ENCODE measurements around the gene CEBPZ.
A peak's percentile ranks its signal among the peaks of the same experiment; 100 is the strongest.

CEBPZ gene

DNA sequence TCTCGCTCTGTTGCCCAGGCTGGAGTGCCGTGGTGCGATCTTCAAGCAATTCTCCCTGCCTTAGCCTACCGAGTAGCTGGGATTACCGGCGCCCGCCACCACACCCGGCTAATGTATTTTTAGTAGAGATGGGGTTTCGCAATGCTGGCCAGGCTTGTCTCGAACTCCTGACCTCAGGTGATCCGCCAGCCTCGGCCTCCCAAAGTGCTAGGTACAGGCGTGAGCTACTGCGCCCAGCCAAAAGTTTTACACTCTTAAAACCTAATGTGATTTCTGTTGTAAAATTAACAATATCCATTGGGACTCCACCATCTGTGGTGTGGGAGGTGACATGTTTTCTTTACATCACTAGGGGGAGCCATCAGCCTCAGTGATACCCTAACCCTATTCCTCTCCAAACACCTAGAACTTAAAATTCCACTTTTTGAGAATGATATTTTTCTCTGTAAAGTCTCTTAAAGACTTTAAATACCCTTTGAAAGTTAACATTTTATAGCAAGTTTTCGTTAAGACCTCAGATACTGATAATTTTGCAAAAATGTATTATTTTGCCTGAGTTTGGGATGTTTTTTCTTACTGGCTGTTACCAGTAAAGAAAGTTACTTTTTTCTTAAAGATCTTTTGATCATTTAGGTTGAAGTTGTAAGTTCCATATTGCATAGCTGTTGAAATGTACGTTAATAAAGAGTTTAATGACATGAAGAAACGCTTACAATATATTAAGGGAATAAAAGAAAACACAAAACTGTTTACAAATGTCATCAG is 63.0 kb downstream of the CEBPZ start:
- DNase-seq = peak; percentile 32

DNA sequence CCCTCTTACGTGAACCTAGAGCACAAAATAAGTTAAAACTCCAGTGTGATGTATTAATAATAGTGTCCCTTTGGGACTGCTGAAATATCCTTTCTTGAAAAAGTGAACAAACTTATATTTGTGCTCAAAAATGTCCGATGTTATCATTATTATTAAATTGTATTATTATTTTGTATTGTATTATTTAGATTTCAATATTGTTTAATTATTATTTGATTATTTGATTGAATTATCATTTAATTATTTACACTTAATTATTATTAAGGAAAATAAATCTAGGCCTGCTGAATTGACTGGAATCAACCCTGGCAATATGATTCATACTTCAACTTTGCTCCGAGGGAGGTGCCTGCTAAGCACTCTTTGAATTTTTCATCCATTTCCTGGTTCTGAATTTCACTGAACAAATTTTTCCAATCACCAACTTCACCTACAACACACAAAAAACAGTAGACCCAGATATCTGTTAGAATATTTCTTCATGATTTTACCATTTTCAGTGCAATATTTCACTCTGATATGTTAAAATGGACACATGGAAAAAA is 63.7 kb downstream of the CEBPZ start:
- DNase-seq = no peak

DNA sequence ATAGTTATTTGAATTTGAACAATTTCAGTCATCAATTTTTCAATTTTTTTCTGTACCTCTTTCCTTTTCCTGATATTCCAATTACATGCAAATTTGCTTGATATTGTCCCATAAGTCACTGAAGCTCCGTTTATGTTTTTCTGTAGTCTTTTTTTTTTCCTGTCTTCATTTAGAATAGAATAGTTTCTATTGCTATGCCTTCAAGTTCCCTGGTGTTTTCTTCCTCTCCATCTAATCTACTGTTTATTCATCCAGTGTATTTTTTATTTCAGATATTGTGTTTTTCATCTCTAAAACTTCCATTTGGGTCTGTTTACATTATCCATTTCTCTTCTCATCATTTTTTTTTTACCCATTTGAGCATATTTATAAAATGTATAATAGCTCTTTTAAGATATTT is 66.6 kb downstream of the CEBPZ start:
- no peak for DNase-seq

DNA sequence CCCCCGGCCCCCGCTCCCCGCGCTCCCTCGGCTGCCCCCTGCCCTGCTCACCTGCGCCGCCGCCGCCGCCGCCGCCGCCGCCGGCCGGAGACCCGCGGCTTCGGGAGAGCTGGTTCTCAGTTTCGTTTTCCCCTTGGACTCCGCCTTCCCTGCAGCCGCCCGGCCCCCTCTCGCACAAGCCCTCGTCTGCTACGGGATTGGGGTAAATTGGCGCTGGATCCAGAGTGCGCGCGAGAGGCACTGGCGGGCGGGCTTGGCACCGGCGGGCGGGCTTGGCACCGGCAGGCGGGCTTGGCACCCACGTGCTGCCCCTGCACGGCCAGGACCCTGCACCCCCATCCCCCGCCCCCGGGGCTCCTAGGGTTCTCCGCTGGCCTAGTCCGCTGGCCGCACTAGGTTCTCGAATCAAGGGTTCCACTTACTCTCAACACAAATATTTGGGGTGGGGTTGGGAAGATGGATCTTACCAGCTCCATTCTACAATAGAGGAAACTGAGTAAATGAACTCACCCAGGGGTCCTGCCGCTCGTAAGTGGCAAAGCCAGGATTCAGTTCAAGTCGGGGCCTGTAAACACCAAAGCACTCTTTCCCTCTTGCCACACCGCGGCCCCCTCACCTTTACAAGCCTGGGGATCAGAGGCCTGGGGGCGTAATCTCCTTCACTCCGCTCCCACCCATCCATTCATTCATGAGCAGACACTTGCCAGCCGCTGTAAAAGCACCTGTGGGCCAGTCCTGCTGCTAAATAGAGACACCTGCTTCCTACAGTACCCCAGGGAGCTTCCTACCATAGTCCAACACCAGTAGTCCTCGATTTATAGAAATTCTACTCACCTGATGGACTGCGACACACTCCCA is 74.3 kb downstream of the CEBPZ start, which contains the start of gene EIF2AK2:
EIF2AK2 (minus strand) TSS at position 124 of the 858 bp plus-strand sequence. CDS start 9,174 bp downstream, outside the sequence.
- DNase-seq = peak; percentile 86

DNA sequence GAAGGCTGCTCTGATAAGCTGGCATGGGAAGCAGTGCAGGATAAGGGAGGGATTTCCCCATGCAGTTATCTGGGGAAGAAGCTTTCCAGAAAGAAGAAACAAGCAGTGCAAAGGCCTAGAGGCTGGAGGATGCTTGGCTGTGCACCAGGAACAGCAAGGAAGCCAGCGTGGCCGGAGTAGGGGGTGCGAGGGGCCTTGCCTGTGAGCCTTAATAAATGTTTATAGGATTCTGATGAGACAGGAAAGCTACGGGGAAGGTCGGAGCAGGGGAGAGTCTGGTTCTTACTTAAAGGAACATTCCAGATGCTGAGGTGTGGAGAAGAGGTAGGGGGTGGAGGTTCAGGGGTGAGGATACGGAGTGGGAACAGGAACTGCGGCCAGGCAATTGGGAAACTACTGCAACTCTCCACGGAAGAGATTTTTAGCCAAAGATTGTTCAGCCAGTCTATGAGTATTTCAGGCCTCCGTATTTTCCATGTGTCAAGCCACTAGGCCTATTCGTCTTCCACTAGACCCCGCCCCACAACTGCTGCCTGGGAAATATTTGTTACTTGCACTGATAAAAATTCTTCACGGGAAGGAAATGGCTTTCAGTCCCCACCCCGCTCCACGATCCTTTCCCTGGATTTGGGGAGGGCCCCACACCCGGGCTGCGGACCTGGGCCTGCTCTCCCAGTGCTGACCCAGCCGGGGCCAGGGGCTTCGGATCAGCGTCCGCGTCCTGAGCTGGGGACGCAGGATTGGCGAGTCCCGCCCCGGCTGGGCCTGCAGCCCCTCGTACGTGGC is 75.1 kb downstream of the CEBPZ start:
- DNase-seq = peak; percentile 59

DNA sequence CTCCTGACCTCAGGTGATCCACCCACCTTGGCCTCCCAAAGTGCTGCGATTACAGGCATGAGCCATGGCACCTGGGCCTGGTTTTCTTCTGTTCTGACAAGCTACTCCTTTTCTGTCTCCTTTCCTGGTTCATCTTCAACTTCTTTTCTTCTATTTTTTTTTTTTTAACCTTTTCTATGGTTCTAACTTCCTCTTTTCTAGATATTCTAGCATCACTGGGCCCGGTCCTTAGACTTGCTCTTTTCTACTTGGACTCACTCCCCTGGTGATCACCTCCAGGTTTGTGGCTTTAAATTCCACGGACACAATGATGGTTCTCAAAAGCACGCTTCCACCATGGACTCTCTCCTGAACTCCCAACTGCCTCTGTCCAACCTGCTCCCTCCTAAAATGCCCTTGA is 76.6 kb downstream of the CEBPZ start:
- DNase-seq = no peak

DNA sequence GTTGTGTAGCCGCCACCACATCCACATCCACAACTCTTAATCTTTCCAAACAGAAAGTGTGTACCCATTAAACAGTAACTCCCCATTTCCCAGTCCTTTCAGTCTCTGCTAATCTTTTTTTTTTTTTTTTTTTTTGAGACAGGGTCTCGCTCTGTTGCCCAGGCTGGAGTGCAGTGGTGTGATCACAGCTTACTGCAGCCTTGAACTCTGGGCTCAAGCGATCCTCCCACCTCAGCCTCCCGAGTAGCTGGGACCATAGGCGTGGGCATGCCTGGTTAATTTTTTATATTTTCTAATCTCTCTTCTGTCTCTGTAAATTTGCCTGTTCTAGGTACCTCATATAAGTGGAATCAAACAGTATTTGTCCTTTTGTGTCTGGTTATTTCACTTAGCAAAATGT is 78.2 kb downstream of the CEBPZ start:
- DNase-seq = no peak

Data from NCI-H345 (cell line).